Fibroblast of gingiva (primary cell): ENCODE data around the gene SPECC1.
"Not testable (repeated sequence)": the region's sequence is repeated elsewhere in the genome, so short reads cannot be mapped to it uniquely, and the experiment has no call there.

Experiments used
- DNase-seq: peaks from one replicate; pipeline ENCODE4 v3.0.0-alpha.2; 2011; ENCODE audit warnings: low read depth

SPECC1 gene

DNA sequence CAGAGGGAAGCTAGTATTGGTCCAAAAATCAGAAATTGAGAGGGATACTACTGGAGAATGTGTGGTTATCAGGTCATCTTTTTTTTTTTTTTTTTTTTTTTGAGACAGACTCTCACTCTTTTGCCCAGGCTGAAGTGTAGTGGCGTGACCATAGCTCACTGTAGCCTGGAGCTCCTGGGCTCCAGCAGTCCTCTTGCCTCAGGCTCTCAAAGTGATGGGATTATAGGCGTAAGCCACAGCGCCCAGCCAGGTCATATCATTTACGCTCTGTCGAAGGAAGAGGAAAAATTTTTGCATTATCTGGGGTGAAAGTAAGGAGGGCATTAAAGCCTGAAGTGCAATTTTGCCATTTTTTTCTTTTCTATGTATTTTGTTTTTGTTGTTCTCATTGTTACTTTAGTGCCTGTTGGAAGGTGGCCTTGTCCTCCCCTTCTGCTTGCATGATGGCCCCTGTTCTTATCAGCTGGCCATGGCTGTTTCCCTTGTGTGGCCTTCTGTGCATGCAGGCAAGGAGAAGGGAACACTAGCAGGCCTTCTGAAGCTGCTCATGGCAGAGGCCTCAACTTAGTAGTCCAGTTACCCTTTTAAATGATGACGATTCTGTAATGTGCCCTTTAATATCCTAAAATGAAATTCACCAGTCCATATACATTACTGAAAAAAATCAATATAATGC is 118.3 kb downstream of the SPECC1 start:
- no peak for DNase-seq

DNA sequence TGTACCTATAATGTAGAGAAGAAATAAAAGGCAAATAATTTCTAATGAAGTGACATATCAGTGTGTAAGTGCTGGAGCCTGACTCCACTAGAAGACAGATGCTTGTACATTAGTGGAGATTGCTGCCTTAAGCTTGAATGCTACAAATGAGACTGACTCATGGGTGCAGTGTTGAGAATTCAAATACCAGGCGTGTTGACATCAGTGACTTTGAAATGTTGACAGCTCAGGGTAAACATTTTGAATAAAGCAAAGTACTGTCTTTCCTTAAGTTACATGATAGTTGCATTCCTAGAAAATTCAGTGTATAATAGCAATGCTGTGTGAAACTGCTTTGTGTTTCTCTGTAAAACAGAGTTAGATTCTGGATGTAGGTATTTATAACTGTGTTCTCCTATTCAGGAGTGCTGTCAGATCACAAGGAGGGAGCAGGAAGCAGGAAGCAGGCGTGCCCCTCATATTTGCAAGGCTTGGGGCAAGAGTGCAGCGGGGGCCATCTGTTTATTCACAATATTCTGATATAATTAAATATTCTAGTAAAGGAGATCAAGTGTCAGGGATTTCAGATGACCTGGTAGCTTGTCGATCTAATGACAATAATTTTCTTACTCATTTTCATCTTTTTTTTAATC is 119.0 kb downstream of the SPECC1 start:
- DNase-seq = no peak

DNA sequence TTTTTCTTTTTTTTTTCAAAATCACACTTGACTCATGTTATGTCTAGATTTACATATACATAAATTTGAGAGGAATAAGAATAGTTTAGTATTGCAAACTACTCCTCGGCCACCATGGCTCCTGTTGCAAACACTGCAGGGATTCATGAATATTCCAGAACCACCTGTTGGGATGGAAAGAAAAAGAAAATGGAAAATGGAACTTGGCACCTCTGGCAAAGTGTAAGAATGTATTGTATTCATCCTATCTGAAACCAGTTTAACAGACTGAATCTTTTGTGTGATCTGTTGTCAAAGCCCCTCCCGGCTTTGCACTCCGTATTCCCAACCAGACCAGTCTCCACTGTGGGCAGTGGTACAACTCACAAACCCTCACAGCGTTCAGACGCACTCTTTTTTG is 124.4 kb downstream of the SPECC1 start:
- no peak for DNase-seq

DNA sequence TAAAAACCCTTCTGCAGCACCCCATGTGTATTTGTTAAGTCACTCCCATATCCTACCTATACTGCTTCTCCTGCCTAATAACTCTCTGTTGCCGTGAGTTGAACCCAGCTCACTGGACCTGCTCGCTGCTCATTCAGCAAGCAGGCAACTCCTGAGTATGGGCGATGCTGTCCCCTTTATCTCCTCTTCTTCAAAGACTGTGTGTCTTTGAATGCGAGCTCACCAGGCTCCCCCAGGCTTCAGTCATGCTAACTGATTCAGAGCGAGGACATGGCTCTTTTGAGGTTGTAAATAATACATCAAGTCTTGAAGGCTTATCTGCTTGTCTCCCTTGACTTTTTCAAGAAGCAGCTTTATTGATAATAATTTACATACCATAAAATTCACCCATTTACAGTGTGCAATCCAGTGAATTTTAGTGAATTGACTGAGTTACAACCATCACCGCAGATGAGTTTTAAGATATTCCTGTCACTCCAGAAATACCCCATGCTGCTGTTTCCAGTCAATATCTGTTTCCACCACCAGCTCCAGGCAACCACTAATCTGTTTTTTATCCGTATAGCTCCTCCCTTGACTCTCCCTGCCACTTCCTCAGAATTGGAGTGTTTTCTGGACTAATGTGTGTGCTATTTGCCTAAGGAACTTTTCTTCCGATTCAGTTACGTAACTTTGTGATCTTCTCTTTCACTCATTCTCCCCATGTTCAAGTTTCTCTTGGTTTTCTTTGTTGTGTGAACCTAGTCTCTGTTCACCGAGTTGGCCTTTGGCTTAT is 132.2 kb downstream of the SPECC1 start:
- no peak for DNase-seq

DNA sequence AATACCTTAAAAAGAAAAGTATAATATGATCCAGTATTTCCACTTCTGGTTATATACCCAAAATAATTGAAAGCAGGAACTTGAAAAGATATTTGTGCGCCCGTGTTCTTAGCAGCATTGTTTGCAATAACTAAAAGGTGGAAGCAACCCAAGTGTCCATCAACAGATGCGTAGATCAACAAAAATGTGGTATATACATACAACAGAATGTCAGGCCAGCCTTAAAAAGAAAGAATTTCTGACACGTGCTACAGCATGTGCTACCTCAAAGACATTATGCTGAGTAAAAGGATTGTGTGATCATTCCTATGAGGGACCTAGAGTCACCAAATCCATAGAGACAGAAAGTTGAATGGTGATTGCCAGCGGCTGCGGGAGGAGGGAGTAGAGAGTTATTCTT is 133.1 kb downstream of the SPECC1 start:
- no peak for DNase-seq

DNA sequence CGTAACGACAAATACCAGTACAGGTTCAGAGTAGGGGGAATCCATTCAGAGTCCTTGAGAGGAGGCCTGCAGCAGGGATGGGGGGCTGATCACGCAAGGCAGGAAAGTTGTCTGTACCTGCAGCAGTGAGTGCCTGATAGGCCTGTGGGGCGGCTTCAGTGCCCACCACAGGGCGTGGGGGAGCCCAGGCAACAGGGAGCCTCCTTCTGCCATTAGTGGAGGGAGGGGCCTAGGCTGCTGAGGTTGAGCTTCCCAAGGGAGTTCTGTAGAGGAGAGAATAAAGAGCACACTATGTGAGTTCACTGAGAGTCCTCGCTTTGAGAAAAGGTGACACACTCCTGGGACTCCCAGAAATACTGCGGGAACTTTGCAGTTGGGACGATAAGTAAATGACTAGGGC is 134.6 kb downstream of the SPECC1 start:
- no peak for DNase-seq

DNA sequence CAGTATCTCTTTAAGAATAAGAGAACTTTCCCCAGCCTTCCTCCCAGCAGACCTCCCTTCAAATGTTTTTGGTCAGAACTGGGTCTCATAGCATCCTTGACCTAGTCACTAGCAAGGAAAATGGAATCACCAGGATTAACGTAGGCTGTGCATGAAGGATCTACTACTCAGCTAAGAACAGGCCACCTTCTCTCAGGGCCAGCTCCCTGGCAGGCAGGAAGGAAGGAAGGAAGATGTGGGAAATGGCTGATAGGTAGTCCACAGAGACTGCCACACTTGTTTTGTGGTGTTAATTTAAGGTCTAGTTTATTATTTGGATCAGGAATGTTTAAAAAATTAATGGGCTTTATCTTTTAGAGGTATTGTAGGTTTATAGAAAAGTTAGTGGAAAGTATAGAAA is 136.4 kb downstream of the SPECC1 start:
- no peak for DNase-seq

DNA sequence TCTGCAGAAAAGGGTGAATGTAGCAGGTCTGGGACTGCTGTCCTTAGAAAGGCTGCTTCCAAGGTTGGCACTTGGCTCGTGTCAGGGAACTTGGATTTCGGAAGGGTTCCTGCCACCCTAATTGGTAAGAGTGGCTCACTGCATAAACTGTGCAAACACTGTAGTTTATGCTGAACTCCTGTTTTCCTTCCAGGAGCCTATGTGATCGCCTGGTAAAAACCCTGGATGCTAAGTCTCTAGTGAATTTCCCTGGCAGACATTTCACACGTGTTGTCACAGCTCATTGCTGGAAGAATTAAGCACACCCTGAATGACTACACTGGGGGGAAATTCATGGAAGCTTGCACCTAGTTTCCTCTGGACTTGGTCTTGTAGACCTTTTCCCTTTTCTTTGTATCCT is 140.1 kb downstream of the SPECC1 start:
- no peak for DNase-seq

DNA sequence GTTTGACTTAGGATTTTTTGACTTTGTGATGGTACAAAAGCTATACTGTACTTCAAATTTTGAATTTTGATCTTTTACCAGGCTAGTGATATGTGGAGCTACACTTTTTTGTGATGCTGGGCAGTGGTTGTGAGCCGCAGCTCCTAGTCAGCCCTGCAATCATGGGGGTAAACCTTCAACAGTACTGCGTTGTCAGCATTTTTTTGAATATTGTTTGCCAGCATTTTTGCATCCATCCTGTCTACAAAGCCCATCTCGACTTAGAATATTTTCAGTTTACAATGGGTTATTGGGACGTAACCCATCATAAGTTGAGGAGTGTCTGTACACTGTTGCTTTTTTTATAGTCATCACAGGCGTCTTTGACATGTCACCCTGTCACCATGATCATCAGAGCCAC is 142.0 kb downstream of the SPECC1 start:
- no peak for DNase-seq

DNA sequence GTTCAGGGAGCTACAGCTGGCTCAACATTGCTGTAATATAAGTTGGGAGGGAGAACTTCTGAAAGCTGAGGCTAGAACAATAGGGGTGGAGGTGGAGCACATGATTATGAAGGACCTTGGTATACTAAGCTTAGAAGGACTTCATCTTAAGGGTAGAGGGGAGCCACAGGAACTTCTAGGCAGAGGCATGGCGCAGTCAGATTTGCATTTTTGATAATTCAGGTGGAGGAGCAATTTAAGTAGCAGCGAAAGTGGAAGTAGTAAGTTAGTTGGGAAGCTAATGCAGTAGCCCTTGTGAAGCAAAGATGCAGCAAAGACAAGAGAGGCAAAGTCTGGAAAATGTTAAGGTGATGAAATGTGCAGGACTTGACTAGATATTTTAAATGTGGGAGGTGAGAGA is 144.1 kb downstream of the SPECC1 start:
- no peak for DNase-seq

DNA sequence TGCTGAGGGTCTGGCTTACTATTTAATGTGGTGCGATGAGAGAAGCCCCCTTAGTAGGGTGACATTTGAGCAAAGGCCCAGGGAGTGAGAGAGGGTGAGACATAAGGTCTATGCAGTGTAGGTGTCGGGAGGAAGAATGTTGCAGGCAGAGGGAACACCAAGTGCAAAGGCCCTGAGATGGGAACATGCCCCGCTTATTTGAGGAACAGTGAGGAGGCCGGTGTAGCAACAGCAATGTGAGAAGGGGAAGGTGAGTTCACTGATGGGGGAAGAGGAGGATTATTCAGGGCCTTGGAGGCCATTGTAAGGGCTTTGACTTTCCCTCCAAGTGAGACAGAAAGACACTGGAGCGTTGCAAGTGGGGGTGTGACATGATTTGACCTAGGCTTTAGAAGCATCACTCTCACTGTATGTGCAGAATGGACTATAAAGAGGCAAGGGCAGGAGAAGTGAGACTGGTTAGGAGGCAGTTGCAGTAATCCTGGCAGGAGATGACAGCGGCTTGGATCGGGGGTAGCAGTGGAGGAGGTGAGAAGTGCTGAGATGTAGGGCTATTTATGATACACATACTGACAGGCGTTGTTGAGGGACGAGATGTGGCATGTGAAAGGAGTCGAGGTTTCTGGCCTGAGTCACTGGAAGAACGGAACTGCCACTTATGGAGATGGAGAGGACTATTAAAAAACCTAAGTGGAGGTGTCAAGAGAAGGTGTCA is 145.3 kb downstream of the SPECC1 start:
- no peak for DNase-seq

DNA sequence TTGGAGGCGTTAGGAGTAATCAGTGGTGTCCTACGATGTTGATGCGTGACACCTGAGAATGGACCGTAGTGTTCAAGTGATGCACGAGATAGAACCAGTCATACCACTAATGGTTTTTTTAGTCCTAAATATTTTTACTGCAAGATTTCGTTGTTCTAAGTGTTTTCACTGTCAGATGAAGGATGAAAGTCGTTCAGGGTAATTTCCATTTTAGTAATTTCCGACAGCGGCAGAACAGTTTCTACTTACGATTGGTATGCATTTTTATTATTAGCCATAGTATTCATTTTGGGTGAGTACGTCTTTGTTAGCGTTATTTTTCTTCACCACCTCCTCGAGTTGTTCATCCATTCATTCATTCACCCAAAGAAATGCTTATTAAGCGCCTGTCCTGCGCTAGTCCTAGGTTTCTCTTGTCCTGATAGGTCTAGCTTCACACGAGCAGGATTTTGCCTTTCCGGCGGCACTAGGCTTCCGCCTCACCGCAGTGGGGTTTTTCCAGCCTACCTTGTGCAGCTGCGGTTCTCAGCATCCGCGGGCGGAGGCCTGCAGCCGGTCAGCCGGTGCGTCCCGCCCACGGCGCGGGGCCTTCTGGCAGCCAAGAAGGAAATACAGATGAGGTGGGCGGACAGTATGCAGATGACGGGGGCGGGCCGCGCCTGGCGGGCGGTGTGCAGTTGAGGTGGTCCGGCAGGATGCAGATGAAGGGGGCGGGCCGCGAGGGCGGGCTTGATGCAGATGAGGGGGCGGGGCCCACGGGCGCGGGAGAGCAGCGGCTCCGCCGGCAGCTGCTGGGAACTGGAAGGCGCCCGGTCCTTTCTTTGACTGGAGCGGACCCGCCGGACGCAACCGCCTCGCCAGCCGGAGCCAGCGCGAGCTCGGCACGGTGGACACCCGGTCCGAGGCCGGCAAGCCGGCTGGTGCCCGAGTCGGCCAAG is 146.4 kb downstream of the SPECC1 start:
- peak; percentile 65 for DNase-seq

DNA sequence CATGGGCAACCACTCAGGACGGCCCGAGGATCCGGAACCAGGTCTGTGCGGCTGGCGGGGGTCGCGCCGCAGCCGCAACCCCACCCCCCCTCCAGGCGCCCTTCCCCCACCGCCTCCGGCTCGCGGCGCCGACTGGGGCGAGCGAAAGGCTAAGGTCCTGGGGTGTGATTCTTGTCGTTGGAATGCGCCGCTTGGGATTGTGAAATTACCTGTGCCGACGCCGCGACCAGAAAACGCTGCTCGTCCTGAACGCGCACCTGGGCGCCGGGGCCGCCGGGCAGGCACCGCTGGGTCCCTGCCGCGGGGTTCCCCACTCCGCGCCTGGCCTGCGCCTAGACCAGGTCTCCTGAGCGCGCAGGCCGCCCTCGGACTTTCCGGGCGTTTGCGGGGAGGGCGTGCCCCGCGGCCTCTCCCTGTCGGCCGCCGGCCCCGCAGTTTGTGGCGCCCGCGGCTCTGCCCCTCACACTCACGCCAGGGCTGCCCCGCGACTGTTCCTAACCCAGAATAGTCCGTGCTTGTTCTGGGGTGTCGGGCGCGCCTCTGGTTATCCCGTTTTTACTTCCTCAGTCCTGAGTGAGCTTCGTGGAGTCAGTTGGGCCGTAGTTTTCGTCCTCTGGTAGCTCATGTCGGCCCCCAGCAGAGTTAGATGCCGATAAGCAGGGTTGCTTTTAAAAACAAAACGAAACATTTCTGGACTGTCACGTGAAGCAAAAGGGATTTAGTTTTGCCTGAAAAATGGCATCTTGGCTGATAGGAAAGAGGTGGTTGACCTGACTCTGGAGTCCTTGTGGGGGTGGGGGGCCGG is 147.2 kb downstream of the SPECC1 start:
- no peak for DNase-seq

DNA sequence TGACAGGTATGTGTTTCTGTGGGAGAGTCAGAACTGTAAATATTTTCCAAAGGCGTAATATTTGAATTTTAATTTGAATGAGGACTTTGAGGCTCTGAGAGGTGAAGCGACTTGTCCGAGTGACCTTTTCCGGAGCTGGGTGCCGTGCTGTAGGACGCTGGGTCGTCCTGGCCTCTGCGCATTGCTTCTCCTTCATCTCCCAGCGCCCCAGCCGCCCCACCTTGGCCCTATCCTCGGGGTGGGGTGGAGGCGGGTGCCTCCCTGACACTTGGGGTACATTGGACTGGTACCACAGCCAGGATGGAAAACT is 147.8 kb downstream of the SPECC1 start:
- no peak for DNase-seq

DNA sequence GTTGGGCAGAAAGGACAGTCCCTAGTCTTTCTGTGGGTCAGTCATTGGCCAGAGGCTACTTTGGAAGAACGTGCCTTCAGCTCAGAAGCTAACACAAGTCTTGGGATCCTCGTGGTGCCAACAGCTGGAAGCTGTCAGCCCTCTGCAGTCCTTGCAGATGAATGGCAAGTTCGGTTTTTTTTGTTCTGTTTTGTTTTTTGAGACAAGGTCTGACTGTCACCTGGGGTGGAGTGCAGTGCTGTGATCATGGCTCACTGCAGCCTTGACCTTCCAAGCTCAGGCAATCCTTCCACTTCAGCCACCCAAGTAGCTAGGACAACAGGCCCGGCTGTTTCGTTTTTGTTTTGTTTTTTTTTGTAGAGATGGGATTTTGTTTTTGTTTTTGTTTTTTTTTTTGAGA is 149.4 kb downstream of the SPECC1 start:
- DNase-seq = no peak

DNA sequence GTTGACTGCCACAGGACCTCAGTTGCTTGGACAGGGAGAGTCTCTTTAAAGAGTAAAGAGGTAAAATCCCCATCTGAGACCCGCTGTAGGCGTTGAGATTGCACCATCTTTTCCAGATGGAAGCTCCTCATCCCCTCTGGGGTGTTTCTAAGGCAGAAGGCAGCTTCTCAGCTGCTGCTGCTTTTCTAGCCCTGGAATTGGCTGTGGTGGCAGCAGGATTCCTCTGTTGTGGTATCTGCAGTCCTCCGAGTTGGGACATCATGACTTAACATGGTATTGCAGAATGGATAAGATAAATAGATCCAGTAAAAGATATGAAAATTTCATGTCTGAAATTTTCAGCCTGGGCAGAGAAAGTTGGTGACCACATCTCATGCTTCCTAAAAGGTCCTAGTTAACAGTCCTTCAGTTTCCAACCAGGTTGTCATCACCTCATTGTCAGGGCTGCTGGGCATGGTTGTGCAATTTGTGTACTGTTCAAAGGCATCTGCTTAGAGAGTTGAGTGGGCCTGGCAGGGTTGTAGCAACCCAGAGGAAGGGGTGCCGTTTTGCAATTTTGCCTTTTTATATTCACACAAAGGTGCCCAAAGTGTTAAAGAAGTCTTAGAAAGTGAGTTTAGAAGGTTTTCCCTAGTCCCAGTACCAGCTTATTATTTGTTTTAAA is 150.4 kb downstream of the SPECC1 start:
- DNase-seq = no peak

DNA sequence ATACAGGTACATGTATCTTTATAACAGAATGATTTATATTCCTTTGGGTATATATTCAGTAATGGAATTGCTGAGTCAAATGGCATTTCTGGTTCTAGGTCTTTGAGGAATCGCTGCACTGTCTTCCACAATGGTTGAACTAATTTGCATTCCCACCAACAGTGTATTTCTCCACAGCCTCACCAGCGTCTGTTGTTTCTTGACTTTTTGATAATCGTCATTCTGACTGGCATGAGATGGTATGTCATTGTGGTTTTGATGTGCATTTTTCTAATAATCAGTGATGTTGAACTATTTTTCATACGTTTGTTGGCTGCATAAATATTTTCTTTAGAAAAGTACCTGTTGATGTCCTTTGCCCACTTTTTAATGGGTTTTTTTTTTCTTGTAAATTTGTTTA is 156.4 kb downstream of the SPECC1 start:
- not testable (repeated sequence) for DNase-seq

DNA sequence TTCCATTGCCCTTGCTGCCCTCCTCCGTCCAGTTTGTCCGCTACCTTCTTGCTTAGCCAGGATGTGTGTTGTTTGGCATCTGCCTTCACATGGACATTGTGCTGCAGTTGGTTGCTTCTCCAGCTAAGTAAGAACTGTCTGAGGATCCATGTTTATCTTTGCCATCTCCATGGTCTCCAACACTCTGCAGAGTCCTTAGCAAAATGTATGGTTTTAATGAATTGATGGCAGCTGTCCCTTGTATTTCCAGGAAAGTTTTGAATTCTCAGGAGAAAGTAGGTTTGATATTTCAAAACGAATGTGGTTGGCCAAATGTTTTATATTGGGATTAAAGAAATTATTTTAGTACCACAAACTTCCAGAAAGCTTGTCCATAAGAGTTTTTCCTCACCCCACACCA is 160.9 kb downstream of the SPECC1 start:
- DNase-seq = no peak

DNA sequence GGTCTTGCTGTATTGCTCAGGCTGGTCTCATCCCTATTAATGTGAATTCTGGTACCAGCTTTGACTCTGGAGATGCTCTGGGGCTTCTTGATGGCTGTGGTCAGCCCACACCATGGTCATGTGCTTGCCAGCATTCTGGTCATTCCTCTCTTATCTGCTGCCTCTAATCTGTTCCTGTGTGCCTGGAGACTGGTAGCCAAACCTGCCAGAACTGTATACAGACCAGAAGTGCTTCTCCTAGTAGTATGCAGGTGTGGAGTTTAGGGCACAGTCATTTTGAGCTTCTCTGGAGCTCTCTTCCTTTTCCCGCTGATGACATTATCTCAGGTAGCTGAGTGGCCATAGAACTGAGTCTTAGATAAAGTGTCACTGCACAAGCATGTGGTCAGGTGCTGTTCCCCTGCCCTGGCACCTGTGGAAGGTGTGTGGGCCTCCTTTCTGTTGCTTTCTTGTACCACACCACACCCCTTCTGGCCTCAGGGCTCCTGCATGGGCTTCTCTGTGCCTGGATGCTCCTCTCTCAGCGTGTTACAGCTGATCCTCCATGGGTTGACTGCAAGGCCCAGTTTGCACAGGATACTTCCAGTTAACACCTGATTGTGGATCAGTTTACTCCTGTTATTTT is 162.7 kb downstream of the SPECC1 start:
- DNase-seq = no peak

DNA sequence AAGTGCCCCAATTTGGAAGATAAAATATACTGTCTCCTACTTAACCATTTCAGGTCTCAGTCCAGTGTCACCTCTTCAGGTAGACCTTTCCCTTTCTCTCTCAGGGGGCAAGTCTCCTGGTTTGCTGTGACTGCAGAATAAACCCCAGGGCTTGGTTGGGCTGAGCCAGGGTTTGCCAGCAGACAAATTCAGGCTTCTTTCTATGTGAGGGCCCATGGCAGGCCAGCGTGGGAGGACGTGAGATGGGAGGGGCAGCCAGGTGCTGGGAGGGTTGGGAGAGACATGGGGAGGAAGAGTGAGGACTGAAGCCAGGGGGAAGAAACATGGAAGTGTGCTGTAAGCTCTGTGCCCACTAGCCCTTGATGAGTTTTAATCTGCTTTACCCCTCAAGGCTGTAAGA is 163.2 kb downstream of the SPECC1 start:
- DNase-seq = no peak
